Stomach (tissue), 4 donors: ENCODE data around the gene STK33.

Experiments used
- CTCF ChIP-seq, 7 experiments: fragments of 450-650 bp in 4 of 7; fragments of 200-600 bp in 3 of 7; sonication (generic) in 3 of 7; IDR thresholded peaks; one replicate each; pipeline ENCODE4 v1.5.1; 2016 to 2019; ENCODE audit warnings: antibody characterized with exemption in 7 of 7, control low read depth in 2 of 7, mild to moderate bottlenecking in 1 of 7
- POLR2A ChIP-seq, 4 donors: fragments of 450-650 bp; IDR thresholded peaks; one replicate each; pipeline ENCODE4 v1.6.1; 2016; ENCODE audit warnings: antibody characterized with exemption in 4 of 4, control low read depth in 2 of 4, mild to moderate bottlenecking in 1 of 4, moderate library complexity in 1 of 4
- POLR2AphosphoS5 ChIP-seq, 3 donors: sonication (generic); formaldehyde crosslinking; IDR thresholded peaks; one replicate each; pipeline ENCODE4 v1.6.1; 2016; ENCODE audit warnings: antibody characterized with exemption in 3 of 3

DNA sequence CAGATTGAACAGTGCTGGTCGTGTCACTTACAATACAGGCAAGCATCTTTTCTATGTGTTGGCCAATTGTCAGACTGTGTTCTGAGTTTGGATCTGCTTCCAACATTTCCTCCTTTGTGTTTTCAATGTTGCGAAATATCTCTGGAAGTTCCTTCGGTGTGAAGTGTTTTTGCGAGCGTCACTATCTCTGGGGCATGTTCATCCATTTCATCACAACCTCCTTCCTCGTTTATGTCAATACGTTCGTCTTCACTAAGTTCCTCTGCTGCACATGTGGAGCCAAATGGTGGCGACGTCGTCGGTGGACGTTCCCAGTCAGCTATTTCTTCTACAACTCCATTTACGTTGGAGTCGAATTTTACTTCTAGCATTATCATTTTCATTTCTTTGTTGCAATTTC, 230.1 kb downstream of the STK33 start:
- TF ChIP-seq CTCF (IDR thresholded peaks at IDR 0.05) = no peak
- TF ChIP-seq POLR2AphosphoS5 (IDR thresholded peaks at IDR 0.05) = no peak
- no peak for TF ChIP-seq POLR2A (IDR thresholded peaks at IDR 0.05)
